ENCODE measurements around the gene ACTA1.

DNA sequence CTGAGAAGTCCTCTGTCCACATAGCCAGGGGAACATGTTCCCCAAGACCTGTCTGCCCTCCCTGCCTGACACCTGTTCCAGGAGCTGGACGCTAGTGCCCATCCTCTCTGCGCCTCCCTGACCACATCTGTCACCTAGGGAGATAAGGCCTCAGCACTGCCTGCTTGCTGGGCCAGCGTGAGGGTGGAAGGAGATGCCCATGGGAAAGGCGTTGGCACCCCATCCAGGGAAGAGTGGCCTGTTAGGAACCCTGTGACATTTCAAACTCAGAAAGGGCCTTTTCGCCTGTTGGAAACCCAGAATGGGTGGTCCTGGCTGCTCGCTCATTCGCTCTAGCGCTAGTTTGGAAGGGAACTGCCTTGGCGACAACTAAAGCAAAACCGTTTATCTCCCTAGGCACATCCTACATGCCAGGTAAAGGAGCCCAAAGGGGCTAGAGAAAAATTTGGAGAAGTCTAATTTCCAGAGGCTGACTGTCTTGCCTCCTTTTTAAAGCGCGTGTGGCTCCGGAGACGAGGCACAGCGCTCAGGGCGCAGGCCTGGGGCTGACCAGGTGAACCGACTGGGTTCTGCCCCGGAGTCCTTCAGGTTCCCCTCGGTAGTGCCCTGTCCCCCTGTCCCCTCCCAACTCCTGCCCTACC, 410 bp downstream of the ACTA1 start:
- TF ChIP-seq ZNF8 (CRISPR knock-in tag; IDR thresholded peaks at IDR 0.05) (no peak), PPARA (CRISPR knock-in tag; IDR thresholded peaks at IDR 0.05; ENCODE audit: borderline replicate concordance) (no peak), ZFP30 (CRISPR knock-in tag; IDR thresholded peaks at IDR 0.05) (no peak), GLIS3 (CRISPR knock-in tag; IDR thresholded peaks at IDR 0.05) (no peak), BACH2 (CRISPR knock-in tag; IDR thresholded peaks at IDR 0.05; ENCODE audit: borderline replicate concordance) (no peak), RARB (CRISPR knock-in tag; IDR thresholded peaks at IDR 0.05) (no peak), ISL1 (CRISPR knock-in tag; IDR thresholded peaks at IDR 0.05) (no peak), ESRRG (CRISPR knock-in tag; IDR thresholded peaks at IDR 0.05) (no peak), TCF4 (CRISPR knock-in tag; IDR thresholded peaks at IDR 0.05; ENCODE audit: borderline replicate concordance) (no peak)
- TF ChIP-seq, protein P1, sequence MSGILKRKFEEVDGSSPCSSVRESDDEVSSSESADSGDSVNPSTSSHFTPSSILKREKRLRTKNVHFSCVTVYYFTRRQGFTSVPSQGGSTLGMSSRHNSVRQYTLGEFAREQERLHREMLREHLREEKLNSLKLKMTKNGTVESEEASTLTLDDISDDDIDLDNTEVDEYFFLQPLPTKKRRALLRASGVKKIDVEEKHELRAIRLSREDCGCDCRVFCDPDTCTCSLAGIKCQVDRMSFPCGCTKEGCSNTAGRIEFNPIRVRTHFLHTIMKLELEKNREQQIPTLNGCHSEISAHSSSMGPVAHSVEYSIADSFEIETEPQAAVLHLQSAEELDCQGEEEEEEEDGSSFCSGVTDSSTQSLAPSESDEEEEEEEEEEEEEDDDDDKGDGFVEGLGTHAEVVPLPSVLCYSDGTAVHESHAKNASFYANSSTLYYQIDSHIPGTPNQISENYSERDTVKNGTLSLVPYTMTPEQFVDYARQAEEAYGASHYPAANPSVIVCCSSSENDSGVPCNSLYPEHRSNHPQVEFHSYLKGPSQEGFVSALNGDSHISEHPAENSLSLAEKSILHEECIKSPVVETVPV (CRISPR knock-in tag; IDR thresholded peaks at IDR 0.05) = no peak
- TF ChIP-seq, protein P2, sequence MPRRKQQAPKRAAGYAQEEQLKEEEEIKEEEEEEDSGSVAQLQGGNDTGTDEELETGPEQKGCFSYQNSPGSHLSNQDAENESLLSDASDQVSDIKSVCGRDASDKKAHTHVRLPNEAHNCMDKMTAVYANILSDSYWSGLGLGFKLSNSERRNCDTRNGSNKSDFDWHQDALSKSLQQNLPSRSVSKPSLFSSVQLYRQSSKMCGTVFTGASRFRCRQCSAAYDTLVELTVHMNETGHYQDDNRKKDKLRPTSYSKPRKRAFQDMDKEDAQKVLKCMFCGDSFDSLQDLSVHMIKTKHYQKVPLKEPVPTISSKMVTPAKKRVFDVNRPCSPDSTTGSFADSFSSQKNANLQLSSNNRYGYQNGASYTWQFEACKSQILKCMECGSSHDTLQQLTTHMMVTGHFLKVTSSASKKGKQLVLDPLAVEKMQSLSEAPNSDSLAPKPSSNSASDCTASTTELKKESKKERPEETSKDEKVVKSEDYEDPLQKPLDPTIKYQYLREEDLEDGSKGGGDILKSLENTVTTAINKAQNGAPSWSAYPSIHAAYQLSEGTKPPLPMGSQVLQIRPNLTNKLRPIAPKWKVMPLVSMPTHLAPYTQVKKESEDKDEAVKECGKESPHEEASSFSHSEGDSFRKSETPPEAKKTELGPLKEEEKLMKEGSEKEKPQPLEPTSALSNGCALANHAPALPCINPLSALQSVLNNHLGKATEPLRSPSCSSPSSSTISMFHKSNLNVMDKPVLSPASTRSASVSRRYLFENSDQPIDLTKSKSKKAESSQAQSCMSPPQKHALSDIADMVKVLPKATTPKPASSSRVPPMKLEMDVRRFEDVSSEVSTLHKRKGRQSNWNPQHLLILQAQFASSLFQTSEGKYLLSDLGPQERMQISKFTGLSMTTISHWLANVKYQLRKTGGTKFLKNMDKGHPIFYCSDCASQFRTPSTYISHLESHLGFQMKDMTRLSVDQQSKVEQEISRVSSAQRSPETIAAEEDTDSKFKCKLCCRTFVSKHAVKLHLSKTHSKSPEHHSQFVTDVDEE (CRISPR knock-in tag; IDR thresholded peaks at IDR 0.05) = no peak
- TF ChIP-seq, protein P3, sequence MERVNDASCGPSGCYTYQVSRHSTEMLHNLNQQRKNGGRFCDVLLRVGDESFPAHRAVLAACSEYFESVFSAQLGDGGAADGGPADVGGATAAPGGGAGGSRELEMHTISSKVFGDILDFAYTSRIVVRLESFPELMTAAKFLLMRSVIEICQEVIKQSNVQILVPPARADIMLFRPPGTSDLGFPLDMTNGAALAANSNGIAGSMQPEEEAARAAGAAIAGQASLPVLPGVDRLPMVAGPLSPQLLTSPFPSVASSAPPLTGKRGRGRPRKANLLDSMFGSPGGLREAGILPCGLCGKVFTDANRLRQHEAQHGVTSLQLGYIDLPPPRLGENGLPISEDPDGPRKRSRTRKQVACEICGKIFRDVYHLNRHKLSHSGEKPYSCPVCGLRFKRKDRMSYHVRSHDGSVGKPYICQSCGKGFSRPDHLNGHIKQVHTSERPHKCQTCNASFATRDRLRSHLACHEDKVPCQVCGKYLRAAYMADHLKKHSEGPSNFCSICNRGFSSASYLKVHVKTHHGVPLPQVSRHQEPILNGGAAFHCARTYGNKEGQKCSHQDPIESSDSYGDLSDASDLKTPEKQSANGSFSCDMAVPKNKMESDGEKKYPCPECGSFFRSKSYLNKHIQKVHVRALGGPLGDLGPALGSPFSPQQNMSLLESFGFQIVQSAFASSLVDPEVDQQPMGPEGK (CRISPR knock-in tag; IDR thresholded peaks at IDR 0.05; ENCODE audit: borderline replicate concordance) = no peak
